ENCODE results near the gene ATP8B4. TPM values are rescaled to one million over a fixed set of nuclear protein-coding genes. Genes with fewer than 3 reads are reported as not detected.

Gene ATP8B4
- polyA plus RNA-seq, 1 experiment, result 1.0 TPM

- no peak overlapping the region for H3K4me3 ChIP-seq (ENCODE audit: low read depth, low read length)
- ChIA-PET CTCF (no interaction called here), POLR2A (no interaction called here)
- no peak for DNase-seq (ENCODE audit: low read depth, low spot score)
- no peaks in the 10 kb centered on the region for H3K27me3 ChIP-seq (ENCODE audit: control insufficient read depth, insufficient read depth, low read length)
- H3K27ac ChIP-seq (ENCODE audit: low read depth, low read length), result no peak overlapping the region
- peaks cover 5% of the 10 kb centered on the region; the same call in 1 of the 2 replicates for H3K9me3 ChIP-seq (ENCODE audit: control insufficient read depth, insufficient read depth, low read length)
- TF ChIP-seq CTCF (IDR thresholded peaks at IDR 0.05; ENCODE audit: low read depth, low read length), result no peak
These were observed 72.2 kb downstream of the ATP8B4 start for GRCh38 chr15:50046867-50047266.

GRCh38 chr15:50046159-50046558 lies 72.9 kb downstream of the ATP8B4 start:
- no peak for DNase-seq (ENCODE audit: low read depth, low spot score)
- CTCF ChIA-PET, result no interaction called here
- no peak for TF ChIP-seq CTCF (IDR thresholded peaks at IDR 0.05; ENCODE audit: low read depth, low read length)
- H3K9me3 ChIP-seq (ENCODE audit: control insufficient read depth, insufficient read depth, low read length), result peaks cover 5% of the 10 kb centered on the region; the same call in 1 of the 2 replicates
- no peak overlapping the region for H3K27ac ChIP-seq (ENCODE audit: low read depth, low read length)
- POLR2A ChIA-PET, result no interaction called here
- H3K4me3 ChIP-seq (ENCODE audit: low read depth, low read length), result no peak overlapping the region
- H3K27me3 ChIP-seq (ENCODE audit: control insufficient read depth, insufficient read depth, low read length), result no peaks in the 10 kb centered on the region

- no peak overlapping the region for H3K4me3 ChIP-seq (ENCODE audit: low read depth, low read length)
- no peak for TF ChIP-seq CTCF (IDR thresholded peaks at IDR 0.05; ENCODE audit: low read depth, low read length)
- no peaks in the 10 kb centered on the region for H3K27me3 ChIP-seq (ENCODE audit: control insufficient read depth, insufficient read depth, low read length)
- ChIA-PET CTCF (no interaction called here), POLR2A (no interaction called here)
- peaks cover 5% of the 10 kb centered on the region; the same call in 1 of the 2 replicates for H3K9me3 ChIP-seq (ENCODE audit: control insufficient read depth, insufficient read depth, low read length)
- H3K27ac ChIP-seq (ENCODE audit: low read depth, low read length), result no peak overlapping the region
- no peak for DNase-seq (ENCODE audit: low read depth, low spot score)
These were observed 74.1 kb downstream of the ATP8B4 start for GRCh38 chr15:50044904-50045303.

GRCh38 chr15:50044406-50044805 lies 74.6 kb downstream of the ATP8B4 start:
- CTCF ChIA-PET, result interaction anchor here (0.7 kb wide), 1 partner anchor 41 kb away, joined by 3 read pairs; no protein-coding TSS in a partner anchor
- POLR2A ChIA-PET, result no interaction called here
- peaks cover 5% of the 10 kb centered on the region; the same call in 1 of the 2 replicates for H3K9me3 ChIP-seq (ENCODE audit: control insufficient read depth, insufficient read depth, low read length)
- no peak for DNase-seq (ENCODE audit: low read depth, low spot score)
- no peak overlapping the region for H3K4me3 ChIP-seq (ENCODE audit: low read depth, low read length)
- no peaks in the 10 kb centered on the region for H3K27me3 ChIP-seq (ENCODE audit: control insufficient read depth, insufficient read depth, low read length)
- no peak for TF ChIP-seq CTCF (IDR thresholded peaks at IDR 0.05; ENCODE audit: low read depth, low read length)
- H3K27ac ChIP-seq (ENCODE audit: low read depth, low read length), result no peak overlapping the region

- ChIA-PET POLR2A (no interaction called here), CTCF (interaction anchor here (1.0 to 1.4 kb wide), 2 partner anchors 9 to 40 kb away, joined by 3 to 5 read pairs; no protein-coding TSS in a partner anchor)
- TF ChIP-seq CTCF (IDR thresholded peaks at IDR 0.05; ENCODE audit: low read depth, low read length), result no peak
These were observed 76.3 kb downstream of the ATP8B4 start for GRCh38 chr15:50042775-50043174.

More at GRCh38 chr15:50042775-50043174, 76.3 kb downstream of the ATP8B4 start:
- Histone ChIP-seq H3K4me3 (ENCODE audit: low read depth, low read length) (no peak overlapping the region), H3K27me3 (ENCODE audit: control insufficient read depth, insufficient read depth, low read length) (no peaks in the 10 kb centered on the region), H3K9me3 (ENCODE audit: control insufficient read depth, insufficient read depth, low read length) (no peaks in the 10 kb centered on the region), H3K27ac (ENCODE audit: low read depth, low read length) (no peak overlapping the region)
- no peak for DNase-seq (ENCODE audit: low read depth, low spot score)
